ENCODE results near the gene RXYLT1.
"Not testable (repeated sequence)": the region's sequence is repeated elsewhere in the genome, so short reads cannot be mapped to it uniquely, and the experiment has no call there.

Gene RXYLT1

GRCh38 chr12:63779498-63780481 is at the start of gene RXYLT1:
Gene RXYLT1 (plus strand): TSS chr12:63779909. CDS start chr12:63779961, 52 bp downstream.
- DNase-seq (ENCODE audit: low read depth), result peak; percentile 79

- DNase-seq (ENCODE audit: low read depth), result not testable (repeated sequence)
Measured at GRCh38 chr12:63732779-63733178, 46.9 kb upstream of the RXYLT1 start.

GRCh38 chr12:63733585-63733984 is 46.1 kb upstream of the RXYLT1 start:
- not testable (repeated sequence) for DNase-seq (ENCODE audit: low read depth)

- not testable (repeated sequence) for DNase-seq (ENCODE audit: low read depth)
Measured at GRCh38 chr12:63740551-63740950, 39.2 kb upstream of the RXYLT1 start.

- DNase-seq (ENCODE audit: low read depth), result not testable (repeated sequence)
Measured at GRCh38 chr12:63741431-63741830, 38.3 kb upstream of the RXYLT1 start.

GRCh38 chr12:63744110-63744509 is 35.6 kb upstream of the RXYLT1 start:
- DNase-seq (ENCODE audit: low read depth), result peak; percentile 27

- not testable (repeated sequence) for DNase-seq (ENCODE audit: low read depth)
Measured at GRCh38 chr12:63746470-63746869, 33.2 kb upstream of the RXYLT1 start.

- DNase-seq (ENCODE audit: low read depth), result not testable (repeated sequence)
Measured at GRCh38 chr12:63747136-63747535, 32.6 kb upstream of the RXYLT1 start.

GRCh38 chr12:63747553-63747952 is 32.2 kb upstream of the RXYLT1 start:
- DNase-seq (ENCODE audit: low read depth), result no peak

GRCh38 chr12:63752283-63752682 is 27.4 kb upstream of the RXYLT1 start:
- DNase-seq (ENCODE audit: low read depth), result no peak

GRCh38 chr12:63752841-63753240 is 26.9 kb upstream of the RXYLT1 start:
- no peak for DNase-seq (ENCODE audit: low read depth)

GRCh38 chr12:63753743-63754142 is 26.0 kb upstream of the RXYLT1 start:
- DNase-seq (ENCODE audit: low read depth), result no peak

- DNase-seq (ENCODE audit: low read depth), result no peak
Measured at GRCh38 chr12:63764481-63764880, 15.2 kb upstream of the RXYLT1 start.

GRCh38 chr12:63766498-63766897 is 13.2 kb upstream of the RXYLT1 start:
- DNase-seq (ENCODE audit: low read depth), result no peak

- DNase-seq (ENCODE audit: low read depth), result no peak
Measured at GRCh38 chr12:63770375-63770774, 9.3 kb upstream of the RXYLT1 start.

GRCh38 chr12:63777340-63777739 is 2.4 kb upstream of the RXYLT1 start:
- no peak for DNase-seq (ENCODE audit: low read depth)

- DNase-seq (ENCODE audit: low read depth), result no peak
Measured at GRCh38 chr12:63782466-63782865, 2.8 kb downstream of the RXYLT1 start.

- peak; percentile 9 for DNase-seq (ENCODE audit: low read depth)
Measured at GRCh38 chr12:63787306-63787705, 7.6 kb downstream of the RXYLT1 start.

- no peak for DNase-seq (ENCODE audit: low read depth)
Measured at GRCh38 chr12:63790608-63790945, 10.9 kb downstream of the RXYLT1 start.

- DNase-seq (ENCODE audit: low read depth), result no peak
Measured at GRCh38 chr12:63792338-63792737, 12.6 kb downstream of the RXYLT1 start.

GRCh38 chr12:63795032-63795687 is 15.5 kb downstream of the RXYLT1 start:
- DNase-seq (ENCODE audit: low read depth), result no peak

- DNase-seq (ENCODE audit: low read depth), result no peak
Measured at GRCh38 chr12:63795944-63796343, 16.2 kb downstream of the RXYLT1 start.

- DNase-seq (ENCODE audit: low read depth), result no peak
Measured at GRCh38 chr12:63802012-63802608, 22.4 kb downstream of the RXYLT1 start.

All from fibroblast of gingiva (primary cell).